Gastroesophageal sphincter (tissue), 3 donors: ENCODE results near the gene FAHD1.

Source experiments
- POLR2A ChIP-seq, 2 donors: fragments of 450-650 bp; IDR thresholded peaks; one replicate each; pipeline ENCODE4 v1.6.1; 2017; ENCODE audit warnings: antibody characterized with exemption in 2 of 2, mild to moderate bottlenecking in 2 of 2, moderate library complexity in 1 of 2
- POLR2AphosphoS5 ChIP-seq: sonication (generic); formaldehyde crosslinking; IDR thresholded peaks from one replicate; pipeline ENCODE4 v1.6.1; 2017; ENCODE audit warnings: antibody characterized with exemption
- TF ChIP-seq, protein P1 (sequence below), 4 experiments: fragments of 200-600 bp in 2 of 4; fragments of 450-650 bp in 2 of 4; sonication (generic) in 1 of 4; IDR thresholded peaks; one replicate each; pipeline ENCODE4 v1.5.1; 2017 to 2019; ENCODE audit warnings: antibody characterized with exemption in 4 of 4, mild to moderate bottlenecking in 2 of 4, moderate library complexity in 2 of 4

DNA sequence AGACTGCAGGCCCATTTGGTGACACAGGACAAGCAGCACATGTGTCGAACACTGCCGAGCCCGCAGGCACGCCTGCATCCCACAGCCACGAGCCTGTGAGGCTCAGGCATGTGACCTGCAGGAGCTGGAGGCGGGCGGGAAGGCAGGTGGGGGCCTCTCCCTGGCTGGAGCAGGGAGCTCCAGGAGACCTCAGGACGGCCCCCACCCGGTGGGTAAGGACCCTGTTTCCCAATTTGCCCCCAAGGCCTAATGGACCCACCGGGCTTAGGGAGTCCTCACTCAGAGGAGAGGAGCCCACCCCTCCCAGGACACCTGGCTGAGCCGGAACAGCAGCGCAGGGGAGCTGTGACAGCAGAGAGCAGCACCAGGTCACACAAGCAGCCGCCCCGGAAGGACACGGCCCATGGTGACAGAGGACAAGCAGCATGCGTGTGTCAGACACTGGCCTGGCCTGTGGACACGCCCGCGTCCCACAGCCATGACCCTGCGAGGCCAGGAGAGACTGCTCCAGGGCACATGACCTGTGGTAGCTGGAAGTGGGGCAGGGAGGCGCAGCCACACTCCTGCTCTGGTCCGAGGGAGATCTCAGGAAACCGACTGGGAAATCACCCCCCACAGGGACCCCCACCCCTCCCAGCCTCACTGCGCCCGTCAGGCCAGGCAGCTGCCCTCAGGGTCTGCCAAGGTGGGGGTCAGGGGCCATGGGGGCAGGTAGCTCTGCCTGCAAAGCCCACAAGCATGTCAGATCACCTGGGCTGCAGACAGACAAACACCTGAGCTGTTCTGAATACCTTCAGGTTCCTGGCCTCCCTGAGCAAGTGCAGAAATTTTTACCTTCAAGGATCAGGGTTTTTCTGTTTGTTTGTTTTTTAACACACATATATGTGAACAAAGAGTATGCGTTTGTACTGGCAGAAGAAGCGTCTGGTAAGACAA lies 47.0 kb upstream of the FAHD1 start:
- TF ChIP-seq, protein P1, sequence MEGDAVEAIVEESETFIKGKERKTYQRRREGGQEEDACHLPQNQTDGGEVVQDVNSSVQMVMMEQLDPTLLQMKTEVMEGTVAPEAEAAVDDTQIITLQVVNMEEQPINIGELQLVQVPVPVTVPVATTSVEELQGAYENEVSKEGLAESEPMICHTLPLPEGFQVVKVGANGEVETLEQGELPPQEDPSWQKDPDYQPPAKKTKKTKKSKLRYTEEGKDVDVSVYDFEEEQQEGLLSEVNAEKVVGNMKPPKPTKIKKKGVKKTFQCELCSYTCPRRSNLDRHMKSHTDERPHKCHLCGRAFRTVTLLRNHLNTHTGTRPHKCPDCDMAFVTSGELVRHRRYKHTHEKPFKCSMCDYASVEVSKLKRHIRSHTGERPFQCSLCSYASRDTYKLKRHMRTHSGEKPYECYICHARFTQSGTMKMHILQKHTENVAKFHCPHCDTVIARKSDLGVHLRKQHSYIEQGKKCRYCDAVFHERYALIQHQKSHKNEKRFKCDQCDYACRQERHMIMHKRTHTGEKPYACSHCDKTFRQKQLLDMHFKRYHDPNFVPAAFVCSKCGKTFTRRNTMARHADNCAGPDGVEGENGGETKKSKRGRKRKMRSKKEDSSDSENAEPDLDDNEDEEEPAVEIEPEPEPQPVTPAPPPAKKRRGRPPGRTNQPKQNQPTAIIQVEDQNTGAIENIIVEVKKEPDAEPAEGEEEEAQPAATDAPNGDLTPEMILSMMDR (IDR thresholded peaks at IDR 0.05), result no peak
- TF ChIP-seq POLR2AphosphoS5 (no peak), POLR2A (IDR thresholded peaks at IDR 0.05) (no peak)
